ENCODE results near the gene C6orf15.

C6orf15 gene

GRCh38 chr6:31112478-31112877 is at the start of gene C6orf15:
TSS of gene C6orf15 (minus strand) at chr6:31112575. CDS start at chr6:31112555, 20 bp downstream.
- no peak for TF ChIP-seq CTCF (IDR thresholded peaks at IDR 0.05; ENCODE audit: insufficient read depth, low read depth, low read length, missing control alignments)
- no peak for DNase-seq (ENCODE audit: low read depth)
- H3K4me3 ChIP-seq (ENCODE audit: low read length), result no peak within 1 kb of the TSS

DNA sequence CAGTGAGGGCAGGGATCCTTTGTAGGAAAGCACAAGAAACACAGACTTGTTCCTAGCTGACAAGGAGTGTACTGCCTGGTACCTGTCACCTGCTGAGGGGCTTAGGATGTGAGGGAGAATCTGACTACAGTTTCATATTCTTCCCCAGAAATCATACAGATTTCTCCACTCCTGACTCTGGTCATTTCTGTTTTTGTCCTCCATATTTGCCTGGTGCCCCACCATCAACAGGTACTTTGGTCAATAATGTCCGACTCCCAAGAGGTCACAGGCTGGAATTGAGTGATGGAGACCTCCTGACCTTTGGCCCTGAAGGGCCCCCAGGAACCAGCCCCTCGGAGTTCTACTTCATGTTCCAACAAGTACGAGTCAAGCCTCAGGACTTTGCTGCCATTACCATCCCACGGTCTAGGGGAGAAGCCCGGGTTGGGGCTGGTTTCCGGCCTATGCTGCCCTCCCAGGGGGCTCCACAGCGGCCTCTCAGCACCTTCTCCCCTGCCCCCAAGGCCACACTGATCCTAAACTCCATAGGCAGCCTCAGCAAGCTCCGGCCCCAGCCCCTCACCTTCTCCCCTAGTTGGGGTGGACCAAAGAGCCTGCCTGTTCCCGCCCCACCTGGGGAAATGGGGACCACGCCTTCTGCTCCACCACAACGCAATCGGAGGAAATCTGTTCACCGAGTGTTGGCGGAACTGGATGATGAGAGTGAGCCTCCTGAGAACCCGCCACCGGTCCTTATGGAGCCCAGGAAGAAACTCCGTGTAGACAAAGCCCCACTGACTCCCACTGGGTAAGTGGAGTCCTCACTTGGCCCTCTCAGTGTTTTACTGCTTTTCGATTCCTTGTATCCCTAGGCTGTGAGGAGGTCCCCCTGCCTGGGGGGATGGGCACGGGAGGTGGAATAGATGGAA is 49.1 kb upstream of the C6orf15 start:
- no peak overlapping the region for H3K4me3 ChIP-seq (ENCODE audit: low read length)
- TF ChIP-seq CTCF (IDR thresholded peaks at IDR 0.05; ENCODE audit: insufficient read depth, low read depth, low read length, missing control alignments), result no peak
- no peak for DNase-seq (ENCODE audit: low read depth)

DNA sequence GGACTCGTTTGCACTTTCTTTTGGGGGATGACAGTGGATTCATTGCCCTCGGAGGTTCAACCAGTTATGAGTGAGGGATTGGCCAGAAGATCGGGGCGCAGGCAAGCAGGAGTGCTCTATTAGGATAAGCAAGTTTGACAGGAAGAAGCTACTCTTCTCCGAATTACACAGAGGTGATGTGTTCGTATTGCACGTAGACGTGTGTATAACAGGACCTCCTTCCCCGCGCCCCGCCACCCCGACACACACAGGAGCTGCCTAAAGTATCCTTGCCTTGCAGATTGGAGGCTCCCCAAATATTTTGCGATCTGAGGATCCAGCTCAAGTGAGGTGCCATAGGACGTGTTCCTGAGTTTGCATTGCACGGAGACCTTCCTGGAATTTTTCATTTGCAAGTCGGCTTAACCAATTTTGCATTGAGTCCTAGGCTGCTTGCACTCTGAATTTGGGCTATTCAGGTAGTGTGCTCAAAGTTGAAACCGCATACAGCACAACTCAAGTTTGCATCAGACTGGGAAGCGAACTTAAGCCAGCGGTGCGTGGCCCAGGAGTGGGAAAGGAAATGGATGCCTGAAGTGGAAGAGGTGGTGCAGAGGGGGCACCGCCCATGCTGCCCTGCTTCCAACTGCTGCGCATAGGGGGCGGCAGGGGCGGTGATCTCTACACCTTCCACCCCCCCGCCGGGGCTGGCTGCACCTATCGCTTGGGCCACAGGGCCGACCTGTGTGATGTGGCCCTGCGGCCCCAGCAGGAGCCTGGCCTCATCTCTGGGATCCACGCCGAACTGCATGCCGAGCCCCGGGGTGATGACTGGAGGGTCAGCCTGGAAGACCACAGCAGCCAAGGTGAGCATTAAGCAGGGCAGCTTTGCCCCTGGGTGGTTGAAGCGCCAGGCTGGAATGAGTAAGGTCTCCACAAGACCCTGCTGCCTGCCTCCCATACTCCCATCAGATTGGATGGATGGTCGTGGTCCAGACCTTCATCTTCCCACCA is 46.8 kb upstream of the C6orf15 start:
- TF ChIP-seq CTCF (IDR thresholded peaks at IDR 0.05; ENCODE audit: insufficient read depth, low read depth, low read length, missing control alignments), result no peak
- peak overlapping the region; percentile 84 for H3K4me3 ChIP-seq (ENCODE audit: low read length)
- peak; percentile 66 for DNase-seq (ENCODE audit: low read depth)

DNA sequence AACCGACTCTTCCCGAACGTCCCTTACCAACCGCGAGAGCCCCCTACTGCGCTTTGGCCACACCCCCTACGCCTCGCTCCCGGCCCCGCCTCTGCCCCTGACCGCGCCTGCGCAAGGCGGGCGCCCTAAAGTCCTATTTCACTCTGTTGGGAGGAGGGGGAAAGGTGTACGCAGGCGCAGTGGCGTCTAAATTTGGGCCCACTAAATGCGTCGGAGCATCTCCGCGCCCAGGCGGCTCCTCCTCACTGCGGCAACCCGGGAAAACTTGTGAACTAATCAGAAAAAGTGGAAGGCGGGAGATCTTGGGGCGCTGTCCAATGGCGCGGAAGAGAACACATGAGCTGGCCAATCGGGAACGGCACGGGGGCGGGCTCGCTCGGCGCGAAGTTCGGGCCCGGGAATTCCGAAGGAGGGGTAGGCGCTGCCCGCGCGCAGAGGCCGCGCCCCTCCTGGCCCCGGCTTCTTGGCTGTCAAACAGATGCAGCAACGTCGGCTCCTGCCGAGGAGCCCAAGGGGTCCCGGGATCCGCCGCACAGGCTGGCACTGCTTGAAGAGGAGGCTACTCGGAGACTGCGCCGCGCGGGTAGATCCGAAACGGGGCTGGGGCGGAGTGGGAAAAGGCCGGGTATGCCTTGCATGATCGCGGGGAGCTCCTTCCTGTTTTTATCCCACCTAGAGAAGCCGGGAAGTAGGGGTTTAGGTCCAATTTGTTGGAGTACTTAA is 45.9 kb upstream of the C6orf15 start, which contains the start of gene TCF19:
TSS of gene TCF19 (plus strand) at position 450 of the 723 bp plus-strand sequence. CDS start 881 bp downstream, outside the sequence.
- H3K4me3 ChIP-seq (ENCODE audit: low read length), result peak within 1 kb of the TSS; percentile 84
- no peak for TF ChIP-seq CTCF (IDR thresholded peaks at IDR 0.05; ENCODE audit: insufficient read depth, low read depth, low read length, missing control alignments)
- DNase-seq (ENCODE audit: low read depth), result peak; percentile 99

GRCh38 chr6:31157513-31158139 is 45.3 kb upstream of the C6orf15 start, which contains the start of gene CCHCR1:
TSS of gene CCHCR1 (minus strand) at chr6:31157802. CDS start at chr6:31157600, 202 bp downstream.
- TF ChIP-seq CTCF (IDR thresholded peaks at IDR 0.05; ENCODE audit: insufficient read depth, low read depth, low read length, missing control alignments), result no peak
- peak within 1 kb of the TSS; percentile 84 for H3K4me3 ChIP-seq (ENCODE audit: low read length)
- DNase-seq (ENCODE audit: low read depth), result no peak

DNA sequence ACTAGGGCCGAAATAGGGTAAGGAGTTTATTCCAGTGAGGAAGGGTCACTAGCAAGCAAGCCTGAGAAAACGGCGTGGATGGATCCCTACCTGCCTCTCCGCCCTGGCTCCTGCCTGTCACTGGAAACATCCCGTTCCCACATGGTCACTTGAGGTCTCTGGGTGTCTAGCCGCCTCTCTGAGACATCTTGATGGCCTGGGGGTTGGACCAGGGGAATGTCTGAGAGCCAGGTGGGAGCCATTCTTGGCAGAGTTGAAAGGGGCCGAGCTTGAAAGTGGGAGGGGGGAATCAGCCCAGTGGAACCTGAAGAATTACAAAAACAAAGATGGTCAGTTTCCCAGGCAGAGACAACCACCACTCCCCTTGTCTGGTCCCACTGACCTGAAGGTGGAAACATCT is 44.3 kb upstream of the C6orf15 start:
- H3K4me3 ChIP-seq (ENCODE audit: low read length), result no peak overlapping the region
- DNase-seq (ENCODE audit: low read depth), result no peak
- TF ChIP-seq CTCF (IDR thresholded peaks at IDR 0.05; ENCODE audit: insufficient read depth, low read depth, low read length, missing control alignments), result no peak

Data from epithelial cell of esophagus (primary cell).